Right cardiac atrium (tissue), 5 donors: ENCODE data around the gene METTL26. TPM values are rescaled to one million over a fixed set of nuclear protein-coding genes. Genes with fewer than 3 reads are reported as not detected.
A peak's percentile ranks its signal among the peaks of the same experiment; 100 is the strongest.
"Not testable (repeated sequence)": the region's sequence is repeated elsewhere in the genome, so short reads cannot be mapped to it uniquely, and the experiment has no call there.

Experiments used
- ATAC-seq, 2 donors: fragments of 200-7000 bp; cut with Tn5 transposase; one replicate each; pipeline versions ENCODE4 v1.8.0 to v1.9.1; 2020; ENCODE audit warnings: moderate library complexity in 2 of 2, mild to moderate bottlenecking in 1 of 2
- DNase-seq, 3 donors: peaks; one replicate each; pipeline ENCODE4 v3.0.0-alpha.2; 2020
- H3K27ac ChIP-seq: one replicate; pipeline ENCODE4 v1.5.1; 2013; ENCODE audit warnings: mild to moderate bottlenecking, low read length, control low read depth, moderate library complexity
- H3K27me3 ChIP-seq: one replicate; pipeline ENCODE4 v1.6.1; 2013; ENCODE audit not compliant: control insufficient read depth, insufficient read depth
- H3K4me1 ChIP-seq: one replicate; pipeline ENCODE4 v1.6.1; 2013; ENCODE audit warnings: low read length; ENCODE audit not compliant: control insufficient read depth, insufficient read depth
- H3K4me3 ChIP-seq: one replicate; pipeline ENCODE4 v1.5.1; 2013; ENCODE audit warnings: low read length, control low read depth
- H3K9me3 ChIP-seq: one replicate; pipeline ENCODE4 v1.6.1; 2013; ENCODE audit warnings: low read length; ENCODE audit not compliant: control insufficient read depth
- whole genome bisulfite sequencing: extraction: QIAGEN DNeasy Blood & Tissue Kit; methylation state at CpG from one replicate; pipeline ENCODE4 v1.1.7; 2013; 5-methylcytosine and 5-hydroxymethylcytosine counted together
- intact Hi-C, 4 donors: fragments of 100-400 bp; cut with DNase I; formaldehyde crosslinking; loops; one replicate each; pipeline versions ENCODE4 v1.11.0 to v1.14.0; 2022 to 2023
- polyA plus RNA-seq: library from polyadenylated mRNA; stranded (reverse); fragments of 200-250 nt; gene quantifications from one replicate; pipeline ENCODE4 v1.2.3, GENCODE V29; 2013
- total RNA-seq, 4 donors: library from RNA; stranded (reverse); fragmentation: NEBNext Ultra II Directional; extraction: Animal tissue kit (Norgen Biotek cat#: 25700); gene quantifications; one replicate each; pipeline ENCODE4 v1.2.1, GENCODE V29; 2021
- donor health status: healthy with polysubstance abuse.
- donor health status: DM: no; HTN: yes; CAD: no.
- donor health status: DM: no; HTN: no; CAD: no.
- donor health status: DM: no; HTN: yes; CAD: no; lungs with severe emphysema.
- donor health status: DM: yes; HTN: yes; CAD: no.

Gene METTL26
- total and polyA plus RNA-seq, 5 donors = 55.4 to 128 (median 56.7) TPM

GRCh38 chr16:597655-598054 lies 38.5 kb downstream of the METTL26 start:
- H3K4me3 ChIP-seq, ATAC-seq, H3K9me3 ChIP-seq, H3K4me1 ChIP-seq, H3K27ac ChIP-seq, DNase-seq, intact Hi-C loops, H3K27me3 ChIP-seq: not testable (repeated sequence)
- WGBS = over 99% methylated on average over 7 of the region's 7 CpGs

- H3K27me3 ChIP-seq = no peaks in the 10 kb centered on the region
- H3K4me3 ChIP-seq = no peak overlapping the region
- H3K27ac ChIP-seq = no peak overlapping the region
- H3K9me3 ChIP-seq = no peaks in the 10 kb centered on the region
- WGBS = 93% methylated on average over 12 of the region's 12 CpGs
- intact Hi-C loops = no loop called here
- no peak for ATAC-seq
- H3K4me1 ChIP-seq = no peaks in the 10 kb centered on the region
- no peak for DNase-seq
Observed at GRCh38 chr16:596736-597060, 39.4 kb downstream of the METTL26 start.

GRCh38 chr16:595942-596735 lies 40.0 kb downstream of the METTL26 start:
- Histone ChIP-seq H3K27me3 (no peaks in the 10 kb centered on the region), H3K4me3 (no peak overlapping the region), H3K4me1 (no peaks in the 10 kb centered on the region), H3K27ac (no peak overlapping the region), H3K9me3 (no peaks in the 10 kb centered on the region)
- ATAC-seq (no peak), DNase-seq (no peak)
- 87% methylated on average over 34 of the region's 34 CpGs for WGBS
- intact Hi-C loops = no loop called here

GRCh38 chr16:595094-595528 lies 41.0 kb downstream of the METTL26 start:
- Histone ChIP-seq H3K4me1 (no peaks in the 10 kb centered on the region), H3K27me3 (no peaks in the 10 kb centered on the region), H3K4me3 (no peak overlapping the region), H3K27ac (no peak overlapping the region), H3K9me3 (no peaks in the 10 kb centered on the region)
- 86% methylated on average over 18 of the region's 18 CpGs for WGBS
- no peak for ATAC-seq
- DNase-seq = no peak
- intact Hi-C loops = no loop called here

- no peak overlapping the region for H3K27ac ChIP-seq
- no peaks in the 10 kb centered on the region for H3K9me3 ChIP-seq
- H3K27me3 ChIP-seq = no peaks in the 10 kb centered on the region
- H3K4me1 ChIP-seq = no peaks in the 10 kb centered on the region
- intact Hi-C loops = no loop called here
- 87% methylated on average over 16 of the region's 16 CpGs for WGBS
- H3K4me3 ChIP-seq = no peak overlapping the region
- ATAC-seq = no peak
- DNase-seq = no peak
Observed at GRCh38 chr16:593807-594206, 42.3 kb downstream of the METTL26 start.

- H3K27ac ChIP-seq = no peak overlapping the region
- no peak for ATAC-seq
- 91% methylated on average over 9 of the region's 9 CpGs for WGBS
- no peak overlapping the region for H3K4me3 ChIP-seq
- intact Hi-C loops = no loop called here
- H3K4me1 ChIP-seq = no peaks in the 10 kb centered on the region
- no peaks in the 10 kb centered on the region for H3K27me3 ChIP-seq
- peak in 1 of 3 donors; percentile 14 for DNase-seq
- no peaks in the 10 kb centered on the region for H3K9me3 ChIP-seq
Observed at GRCh38 chr16:593406-593805, 42.7 kb downstream of the METTL26 start.

GRCh38 chr16:592518-593306 lies 43.4 kb downstream of the METTL26 start:
- WGBS = 70% methylated on average over 24 of the region's 24 CpGs
- DNase-seq (peak; percentile 64 to 69 (median 66)), ATAC-seq (no peak)
- H3K4me1 ChIP-seq = no peaks in the 10 kb centered on the region
- no peaks in the 10 kb centered on the region for H3K27me3 ChIP-seq
- no peaks in the 10 kb centered on the region for H3K9me3 ChIP-seq
- no peak overlapping the region for H3K27ac ChIP-seq
- H3K4me3 ChIP-seq = no peak overlapping the region
- intact Hi-C loops = no loop called here

GRCh38 chr16:591892-592517 lies 44.1 kb downstream of the METTL26 start:
- no peak overlapping the region for H3K4me3 ChIP-seq
- intact Hi-C loops = no loop called here
- H3K27ac ChIP-seq = no peak overlapping the region
- no peaks in the 10 kb centered on the region for H3K9me3 ChIP-seq
- no peak for ATAC-seq
- 87% methylated on average over 15 of the region's 15 CpGs for WGBS
- H3K4me1 ChIP-seq = no peaks in the 10 kb centered on the region
- H3K27me3 ChIP-seq = no peaks in the 10 kb centered on the region
- peak in 1 of 3 donors; percentile 33 for DNase-seq

GRCh38 chr16:591231-591630 lies 44.9 kb downstream of the METTL26 start:
- no peak for ATAC-seq
- intact Hi-C loops = no loop called here
- Histone ChIP-seq H3K4me1 (no peaks in the 10 kb centered on the region), H3K27ac (no peak overlapping the region), H3K27me3 (no peaks in the 10 kb centered on the region), H3K9me3 (no peaks in the 10 kb centered on the region), H3K4me3 (no peak overlapping the region)
- WGBS = 86% methylated on average over 8 of the region's 8 CpGs
- peak in 2 of 3 donors; percentile 26 to 52 for DNase-seq

GRCh38 chr16:590815-591200 lies 45.3 kb downstream of the METTL26 start:
- no peak for DNase-seq
- 43% methylated on average over 10 of the region's 10 CpGs for WGBS
- intact Hi-C loops = no loop called here

GRCh38 chr16:590188-590814 lies 45.8 kb downstream of the METTL26 start:
- Histone ChIP-seq H3K27me3 (no peaks in the 10 kb centered on the region), H3K4me1 (no peaks in the 10 kb centered on the region), H3K4me3 (peak overlapping the region; percentile 73), H3K27ac (peak overlapping the region; percentile 56), H3K9me3 (no peaks in the 10 kb centered on the region)
- under 1% methylated on average over 71 of the region's 71 CpGs for WGBS
- peak; percentile 55 to 78 (median 76) for DNase-seq
- ATAC-seq = no peak
- intact Hi-C loops = no loop called here

More at GRCh38 chr16:590815-591200, 45.3 kb downstream of the METTL26 start:
- no peak overlapping the region for H3K27ac ChIP-seq
- no peaks in the 10 kb centered on the region for H3K9me3 ChIP-seq
- ATAC-seq = no peak
- H3K4me3 ChIP-seq = peak overlapping the region; percentile 73
- H3K4me1 ChIP-seq = no peaks in the 10 kb centered on the region
- H3K27me3 ChIP-seq = no peaks in the 10 kb centered on the region
